ENCODE measurements around the gene TRAPPC2. TPM values are rescaled to one million over a fixed set of nuclear protein-coding genes. Genes with fewer than 3 reads are reported as not detected.

Gene TRAPPC2
- total and polyA plus RNA-seq, 3 donors from 2014 or later, result 7.1 to 9.7 (median 8.7) TPM

GRCh38 chrX:13689741-13690211, 44.6 kb downstream of the TRAPPC2 start:
- DNase-seq, result no peak
- WGBS, 2 donors, result 0% methylated on average over 16 of the region's 16 CpGs
- Histone ChIP-seq H3K4me1 (peaks cover 3% of the 10 kb centered on the region), H3K9me3 (no peaks in the 10 kb centered on the region), H3K27me3 (no peaks in the 10 kb centered on the region), H3K36me3 (ENCODE audit: low read depth, missing control alignments) (no peaks in the 10 kb centered on the region), H3K27ac (peak overlapping the region; percentile 92 to 93), H3K4me3 (peak overlapping the region; percentile 63 to 79)
- TF ChIP-seq CTCF (IDR thresholded peaks at IDR 0.05) (no peak), POLR2A (IDR thresholded peaks at IDR 0.05) (no peak)
- intact Hi-C loops (cut with DNase I; ENCODE audit: low total_unique reads), result no loop called here

- intact Hi-C loops (cut with DNase I; ENCODE audit: low total_unique reads), result no loop called here
- peak within 1 kb of the TSS; percentile 63 to 79 for H3K4me3 ChIP-seq
- TF ChIP-seq CTCF (IDR thresholded peaks at IDR 0.05) (no peak), POLR2A (IDR thresholded peaks at IDR 0.05) (no peak)
- H3K27ac ChIP-seq, result peak within 1 kb of the TSS; percentile 92 to 93
- no peaks in the 10 kb centered on the region for H3K27me3 ChIP-seq
- peak; percentile 86 for DNase-seq
- no peaks in the 10 kb centered on the region for H3K9me3 ChIP-seq
- no peaks in the 10 kb centered on the region for H3K36me3 ChIP-seq (ENCODE audit: low read depth, missing control alignments)
- peaks cover 3% of the 10 kb centered on the region for H3K4me1 ChIP-seq
- WGBS, 2 donors, result 0 to 2% methylated on average over 3 to 36 of the region's 68 CpGs
Observed at GRCh38 chrX:13688958-13689740, 45.3 kb downstream of the TRAPPC2 start, which contains the start of gene RAB9A. TSS of gene RAB9A (plus strand) at chrX:13689128. CDS start at chrX:13708747, 19,619 bp downstream.

- TF ChIP-seq CTCF (IDR thresholded peaks at IDR 0.05) (no peak), POLR2A (IDR thresholded peaks at IDR 0.05) (no peak)
- Histone ChIP-seq H3K27ac (peak overlapping the region; percentile 92 to 93), H3K27me3 (no peaks in the 10 kb centered on the region), H3K4me1 (peaks cover 3% of the 10 kb centered on the region), H3K36me3 (ENCODE audit: low read depth, missing control alignments) (no peaks in the 10 kb centered on the region), H3K9me3 (no peaks in the 10 kb centered on the region), H3K4me3 (peak overlapping the region; percentile 63 to 79)
- WGBS, 2 donors, result 2 to 6% methylated on average over 11 to 13 of the region's 13 CpGs
- no peak for DNase-seq
- intact Hi-C loops (cut with DNase I; ENCODE audit: low total_unique reads), result no loop called here
Observed at GRCh38 chrX:13688384-13688957, 45.9 kb downstream of the TRAPPC2 start.

GRCh38 chrX:13687203-13687602, 47.2 kb downstream of the TRAPPC2 start:
- H3K9me3 ChIP-seq, result no peaks in the 10 kb centered on the region
- DNase-seq, result no peak
- no peaks in the 10 kb centered on the region for H3K27me3 ChIP-seq
- H3K36me3 ChIP-seq (ENCODE audit: low read depth, missing control alignments), result no peaks in the 10 kb centered on the region
- 88 to 94% methylated on average over 1 of the region's 1 CpG for WGBS, 2 donors
- peaks cover 3% of the 10 kb centered on the region for H3K4me1 ChIP-seq
- TF ChIP-seq POLR2A (IDR thresholded peaks at IDR 0.05), result no peak
- no peak for TF ChIP-seq CTCF (IDR thresholded peaks at IDR 0.05)
- intact Hi-C loops (cut with DNase I; ENCODE audit: low total_unique reads), result no loop called here
- no peak overlapping the region for H3K4me3 ChIP-seq
- H3K27ac ChIP-seq, result no peak overlapping the region

All from testis (tissue), 3 donors.